Fibroblast of the aortic adventitia (primary cell): ENCODE measurements around the gene ASIP. TPM values are rescaled to one million over a fixed set of nuclear protein-coding genes. Genes with fewer than 3 reads are reported as not detected.
"Not testable (repeated sequence)": the region's sequence is repeated elsewhere in the genome, so short reads cannot be mapped to it uniquely, and the experiment has no call there.

Experiments used
- DNase-seq: peaks from one replicate; pipeline ENCODE4 v3.0.0-alpha.2; 2010; ENCODE audit warnings: low read depth
- H3K4me3 ChIP-seq: 2 replicates; pipeline ENCODE4 v1.5.1; 2011; ENCODE audit warnings: low read depth, mild to moderate bottlenecking, control low read depth, low read length, moderate library complexity
- CTCF ChIP-seq: IDR thresholded peaks from 2 replicates; pipeline ENCODE4 v1.5.1; 2011; ENCODE audit warnings: mild to moderate bottlenecking, low read length, control low read depth, inconsistent platforms; ENCODE audit not compliant: insufficient read depth
- total RNA-seq: library from RNA; depleted of rRNA; stranded (reverse); fragments of >200 nt; gene quantifications from 2 replicates; pipeline ENCODE4 v1.2.3, GENCODE V29; 2012; ENCODE audit warnings: low replicate concordance

ASIP gene
- total RNA-seq, 1 donor, result not detected

GRCh38 chr20:34242879-34243278 lies 1.7 kb downstream of the ASIP start:
- TF ChIP-seq CTCF, result no peak
- no peak overlapping the region for H3K4me3 ChIP-seq
- no peak for DNase-seq

- H3K4me3 ChIP-seq, result no peak overlapping the region
- no peak for DNase-seq
- TF ChIP-seq CTCF, result no peak
Observed at GRCh38 chr20:34243377-34243776, 2.2 kb downstream of the ASIP start.

- no peak overlapping the region for H3K4me3 ChIP-seq
- DNase-seq, result no peak
- no peak for TF ChIP-seq CTCF
Observed at GRCh38 chr20:34246126-34246626, 5.0 kb downstream of the ASIP start.

GRCh38 chr20:34249291-34249690 lies 8.1 kb downstream of the ASIP start:
- H3K4me3 ChIP-seq, result no peak overlapping the region
- no peak for TF ChIP-seq CTCF
- no peak for DNase-seq

- no peak overlapping the region for H3K4me3 ChIP-seq
- no peak for DNase-seq
- no peak for TF ChIP-seq CTCF
Observed at GRCh38 chr20:34250005-34250404, 8.8 kb downstream of the ASIP start.

GRCh38 chr20:34251619-34252018 lies 10.4 kb downstream of the ASIP start:
- no peak for DNase-seq
- TF ChIP-seq CTCF, result no peak
- no peak overlapping the region for H3K4me3 ChIP-seq

GRCh38 chr20:34252431-34253086 lies 11.3 kb downstream of the ASIP start:
- H3K4me3 ChIP-seq, DNase-seq: not testable (repeated sequence)
